ENCODE measurements around the gene TAF11L2. TPM values are rescaled to one million over a fixed set of nuclear protein-coding genes. Genes with fewer than 3 reads are reported as not detected.

Gene TAF11L2
- total RNA-seq, result not detected in 2 replicates

DNA sequence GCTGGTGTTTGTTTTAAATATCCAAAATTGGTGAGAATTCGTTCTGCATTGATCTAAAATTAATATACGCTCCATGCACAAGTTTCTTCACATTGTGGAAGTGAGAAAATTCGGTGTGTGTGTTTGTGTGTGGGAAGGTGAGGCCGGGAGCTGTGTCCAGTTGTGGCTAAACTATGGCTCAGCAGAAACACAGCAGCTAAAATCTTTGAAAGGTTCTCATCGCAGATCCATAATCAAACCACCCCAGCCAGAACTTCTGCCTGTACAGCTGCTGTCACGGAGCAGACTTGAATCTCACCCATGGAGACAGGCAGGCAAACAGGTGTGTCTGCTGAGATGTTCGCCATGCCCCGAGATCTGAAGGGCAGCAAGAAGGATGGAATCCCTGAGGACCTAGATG lies at the start of gene TAF11L2:
TAF11L2 (plus strand) TSS at position 301 of the 400 bp plus-strand sequence.

DNA sequence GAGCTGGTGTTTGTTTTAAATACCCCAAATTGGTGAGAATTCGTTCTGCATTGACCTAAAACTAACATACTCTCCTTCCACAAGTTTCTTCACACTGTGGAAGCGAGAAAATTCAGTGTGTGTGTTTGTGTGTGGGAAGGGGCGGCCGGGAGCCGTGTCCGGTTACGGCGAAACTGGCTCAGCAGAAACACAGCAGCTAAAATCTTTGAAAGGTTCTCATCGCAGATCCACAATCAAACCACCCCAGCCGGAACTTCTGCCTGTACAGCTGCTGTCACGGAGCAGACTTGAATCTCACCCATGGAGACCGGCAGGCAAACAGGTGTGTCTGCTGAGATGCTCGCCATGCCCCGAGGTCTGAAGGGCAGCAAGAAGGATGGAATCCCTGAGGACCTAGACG lies 20.0 kb downstream of the TAF11L2 start, which contains the start of gene TAF11L3:
TAF11L3 (plus strand) TSS at position 301 of the 400 bp plus-strand sequence.

DNA sequence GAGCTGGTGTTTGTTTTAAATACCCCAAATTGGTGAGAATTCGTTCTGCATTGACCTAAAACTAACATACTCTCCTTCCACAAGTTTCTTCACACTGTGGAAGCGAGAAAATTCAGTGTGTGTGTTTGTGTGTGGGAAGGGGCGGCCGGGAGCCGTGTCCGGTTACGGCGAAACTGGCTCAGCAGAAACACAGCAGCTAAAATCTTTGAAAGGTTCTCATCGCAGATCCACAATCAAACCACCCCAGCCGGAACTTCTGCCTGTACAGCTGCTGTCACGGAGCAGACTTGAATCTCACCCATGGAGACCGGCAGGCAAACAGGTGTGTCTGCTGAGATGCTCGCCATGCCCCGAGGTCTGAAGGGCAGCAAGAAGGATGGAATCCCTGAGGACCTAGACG lies 23.5 kb downstream of the TAF11L2 start, which contains the start of gene TAF11L4:
TAF11L4 (plus strand) TSS at position 301 of the 400 bp plus-strand sequence.

DNA sequence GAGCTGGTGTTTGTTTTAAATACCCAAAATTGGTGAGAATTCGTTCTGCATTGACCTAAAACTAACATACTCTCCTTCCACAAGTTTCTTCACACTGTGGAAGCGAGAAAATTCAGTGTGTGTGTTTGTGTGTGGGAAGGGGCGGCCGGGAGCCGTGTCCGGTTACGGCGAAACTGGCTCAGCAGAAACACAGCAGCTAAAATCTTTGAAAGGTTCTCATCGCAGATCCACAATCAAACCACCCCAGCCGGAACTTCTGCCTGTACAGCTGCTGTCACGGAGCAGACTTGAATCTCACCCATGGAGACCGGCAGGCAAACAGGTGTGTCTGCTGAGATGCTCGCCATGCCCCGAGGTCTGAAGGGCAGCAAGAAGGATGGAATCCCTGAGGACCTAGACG lies 26.9 kb downstream of the TAF11L2 start, which contains the start of gene TAF11L5:
TAF11L5 (plus strand) TSS at position 301 of the 400 bp plus-strand sequence.

DNA sequence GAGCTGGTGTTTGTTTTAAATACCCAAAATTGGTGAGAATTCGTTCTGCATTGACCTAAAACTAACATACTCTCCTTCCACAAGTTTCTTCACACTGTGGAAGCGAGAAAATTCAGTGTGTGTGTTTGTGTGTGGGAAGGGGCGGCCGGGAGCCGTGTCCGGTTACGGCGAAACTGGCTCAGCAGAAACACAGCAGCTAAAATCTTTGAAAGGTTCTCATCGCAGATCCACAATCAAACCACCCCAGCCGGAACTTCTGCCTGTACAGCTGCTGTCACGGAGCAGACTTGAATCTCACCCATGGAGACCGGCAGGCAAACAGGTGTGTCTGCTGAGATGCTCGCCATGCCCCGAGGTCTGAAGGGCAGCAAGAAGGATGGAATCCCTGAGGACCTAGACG lies 30.3 kb downstream of the TAF11L2 start, which contains the start of gene TAF11L6:
TAF11L6 (plus strand) TSS at position 301 of the 400 bp plus-strand sequence.

Other genes starting within 250 kb of the TAF11L2 start
- not detected in 2 replicates for gene TAF11L3, start 20.1 kb downstream of the TAF11L2 start, total RNA-seq
- gene TAF11L4, start 23.6 kb downstream of the TAF11L2 start, total RNA-seq, result not detected in 2 replicates
- not detected in 2 replicates for gene TAF11L5, start 27.0 kb downstream of the TAF11L2 start, total RNA-seq
- gene TAF11L6, start 30.4 kb downstream of the TAF11L2 start, total RNA-seq, result not detected in 2 replicates
- gene TAF11L7, start 87.5 kb downstream of the TAF11L2 start, total RNA-seq, result not detected in 2 replicates
- not detected in 2 replicates for gene TAF11L8, start 92.7 kb downstream of the TAF11L2 start, total RNA-seq
- not detected in 2 replicates for gene TAF11L9, start 96.2 kb downstream of the TAF11L2 start, total RNA-seq
- gene TAF11L10, start 99.6 kb downstream of the TAF11L2 start, total RNA-seq, result not detected in 2 replicates
- gene TAF11L11, start 106.0 kb downstream of the TAF11L2 start, total RNA-seq, result not detected in 2 replicates
- not detected in 2 replicates for gene TAF11L12, start 112.2 kb downstream of the TAF11L2 start, total RNA-seq
- not detected in 2 replicates for gene TAF11L13, start 133.9 kb downstream of the TAF11L2 start, total RNA-seq
- gene TAF11L14, start 136.2 kb downstream of the TAF11L2 start, total RNA-seq, result not detected in 2 replicates